ES-I3 (cell line): ENCODE measurements around the gene ATP6V1F.

Experiments
- H3K36me3 ChIP-seq: 2 replicates; pipeline ENCODE4 v1.6.1; 2013; ENCODE audit warnings: mild to moderate bottlenecking, low read length, control low read depth, moderate library complexity; ENCODE audit not compliant: insufficient read depth
- H3K4me1 ChIP-seq: 2 replicates; pipeline ENCODE4 v1.6.1; 2013; ENCODE audit warnings: mild to moderate bottlenecking, control low read depth, low read length; ENCODE audit not compliant: insufficient read depth
- H3K9ac ChIP-seq: 2 replicates; pipeline ENCODE4 v1.6.1; 2013; ENCODE audit warnings: low read depth, mild to moderate bottlenecking, low read length, moderate library complexity
- H3K9me3 ChIP-seq: 2 replicates; pipeline ENCODE4 v1.6.1; 2013; ENCODE audit warnings: mild to moderate bottlenecking, low read length, moderate library complexity; ENCODE audit not compliant: control insufficient read depth, insufficient read depth

The ATP6V1F gene

GRCh38 chr7:128831994-128832879 lies 30.4 kb upstream of the ATP6V1F start:
- peaks cover 21% of the 10 kb centered on the region for H3K4me1 ChIP-seq
- no peaks in the 10 kb centered on the region for H3K9me3 ChIP-seq
- H3K36me3 ChIP-seq: peaks cover 3% of the 10 kb centered on the region
- H3K9ac ChIP-seq: peak overlapping the region; percentile 87; the same call in 1 of the 2 replicates

GRCh38 chr7:128832880-128833147 lies 29.8 kb upstream of the ATP6V1F start:
- Histone ChIP-seq H3K4me1 (peaks cover 16% of the 10 kb centered on the region), H3K9me3 (no peaks in the 10 kb centered on the region), H3K36me3 (peaks cover 6% of the 10 kb centered on the region), H3K9ac (peak overlapping the region; percentile 87; the same call in 1 of the 2 replicates)

- peaks cover 6% of the 10 kb centered on the region for H3K36me3 ChIP-seq
- H3K9ac ChIP-seq: peak overlapping the region; percentile 87
- no peaks in the 10 kb centered on the region for H3K9me3 ChIP-seq
- peaks cover 10% of the 10 kb centered on the region for H3K4me1 ChIP-seq
These were observed 29.3 kb upstream of the ATP6V1F start for GRCh38 chr7:128833148-128833945.

- no peaks in the 10 kb centered on the region for H3K9me3 ChIP-seq
- peaks cover 6% of the 10 kb centered on the region for H3K36me3 ChIP-seq
- peaks cover 5% of the 10 kb centered on the region for H3K4me1 ChIP-seq
- H3K9ac ChIP-seq: peak overlapping the region; percentile 87
These were observed 28.7 kb upstream of the ATP6V1F start for GRCh38 chr7:128833946-128834325.

GRCh38 chr7:128835231-128835751 lies 27.4 kb upstream of the ATP6V1F start:
- peaks cover 9% of the 10 kb centered on the region for H3K36me3 ChIP-seq
- H3K4me1 ChIP-seq: no peaks in the 10 kb centered on the region; the same call in 1 of the 2 replicates

GRCh38 chr7:128835790-128836641 lies 26.6 kb upstream of the ATP6V1F start:
- H3K4me1 ChIP-seq: no peaks in the 10 kb centered on the region; the same call in 1 of the 2 replicates
- no peak overlapping the region for H3K9ac ChIP-seq
- H3K9me3 ChIP-seq: no peaks in the 10 kb centered on the region
- H3K36me3 ChIP-seq: peaks cover 9% of the 10 kb centered on the region

More at GRCh38 chr7:128835231-128835751, 27.4 kb upstream of the ATP6V1F start:
- Histone ChIP-seq H3K9ac (no peak overlapping the region), H3K9me3 (no peaks in the 10 kb centered on the region)

GRCh38 chr7:128836729-128837348 lies 25.8 kb upstream of the ATP6V1F start:
- H3K9me3 ChIP-seq: no peaks in the 10 kb centered on the region
- H3K36me3 ChIP-seq: peaks cover 9% of the 10 kb centered on the region
- H3K9ac ChIP-seq: no peak overlapping the region
- H3K4me1 ChIP-seq: no peaks in the 10 kb centered on the region; the same call in 1 of the 2 replicates

- H3K4me1 ChIP-seq: no peaks in the 10 kb centered on the region; the same call in 1 of the 2 replicates
- H3K36me3 ChIP-seq: peaks cover 12% of the 10 kb centered on the region
- H3K9me3 ChIP-seq: no peaks in the 10 kb centered on the region
- H3K9ac ChIP-seq: no peak overlapping the region
These were observed 25.1 kb upstream of the ATP6V1F start for GRCh38 chr7:128837521-128837921.

- Histone ChIP-seq H3K9me3 (no peaks in the 10 kb centered on the region), H3K36me3 (peaks cover 16% of the 10 kb centered on the region), H3K9ac (no peak overlapping the region), H3K4me1 (no peaks in the 10 kb centered on the region; the same call in 1 of the 2 replicates)
These were observed 24.4 kb upstream of the ATP6V1F start for GRCh38 chr7:128838109-128838779.

GRCh38 chr7:128838981-128839731 lies 23.5 kb upstream of the ATP6V1F start:
- Histone ChIP-seq H3K9ac (no peak overlapping the region), H3K4me1 (no peaks in the 10 kb centered on the region), H3K9me3 (no peaks in the 10 kb centered on the region), H3K36me3 (peaks cover 16% of the 10 kb centered on the region)

GRCh38 chr7:128839751-128840177 lies 22.9 kb upstream of the ATP6V1F start:
- H3K9ac ChIP-seq: no peak overlapping the region
- peaks cover 22% of the 10 kb centered on the region for H3K36me3 ChIP-seq
- H3K9me3 ChIP-seq: no peaks in the 10 kb centered on the region
- H3K4me1 ChIP-seq: no peaks in the 10 kb centered on the region

- no peaks in the 10 kb centered on the region for H3K4me1 ChIP-seq
- no peak overlapping the region for H3K9ac ChIP-seq
- H3K9me3 ChIP-seq: no peaks in the 10 kb centered on the region
- H3K36me3 ChIP-seq: peaks cover 25% of the 10 kb centered on the region
These were observed 22.1 kb upstream of the ATP6V1F start for GRCh38 chr7:128840326-128841170.
